Stomach (tissue), 4 donors: ENCODE measurements around the gene RNASET2.

ENCODE experiments used
- CTCF ChIP-seq, 7 experiments: fragments of 450-650 bp in 4 of 7; fragments of 200-600 bp in 3 of 7; sonication (generic) in 3 of 7; IDR thresholded peaks; one replicate each; pipeline ENCODE4 v1.5.1; 2016 to 2019; ENCODE audit warnings: antibody characterized with exemption in 7 of 7, control low read depth in 2 of 7, mild to moderate bottlenecking in 1 of 7
- POLR2AphosphoS5 ChIP-seq, 3 donors: sonication (generic); formaldehyde crosslinking; IDR thresholded peaks; one replicate each; pipeline ENCODE4 v1.6.1; 2016; ENCODE audit warnings: antibody characterized with exemption in 3 of 3

GRCh38 chr6:166955865-166956443 is 396 bp downstream of the RNASET2 start:
- no peak for TF ChIP-seq CTCF (IDR thresholded peaks at IDR 0.05)
- no peak for TF ChIP-seq POLR2AphosphoS5 (IDR thresholded peaks at IDR 0.05)
